Activated B cell treated with CpG ODN at 0.5 μM for 24 hours (primary cell): ENCODE measurements around the gene ARHGEF1. TPM values are rescaled to one million over a fixed set of nuclear protein-coding genes. Genes with fewer than 3 reads are reported as not detected.

ENCODE experiments used
- ATAC-seq: fragments of 200-7000 bp; cut with Tn5 transposase; one replicate; pipeline ENCODE4 v1.10.0; 2021; ENCODE audit warnings: low read depth, mild to moderate bottlenecking, moderate library complexity
- CTCF ChIA-PET: fragments of 350-600 bp; sonication (Branson Sonifier 250); formaldehyde crosslinking; loops from one replicate; lab custom pipeline; 2021; ENCODE audit warnings: antibody characterized with exemption; lab: Charles Lee
- POLR2A ChIA-PET: fragments of 350-600 bp; sonication (Branson Sonifier 250); formaldehyde crosslinking; loops from one replicate; lab custom pipeline; 2021; ENCODE audit warnings: antibody characterized with exemption; lab: Charles Lee
- DNase-seq: peaks from one replicate; pipeline ENCODE4 v3.0.0; 2022
- H3K27ac Mint-ChIP-seq: one replicate; pipeline ENCODE4 v1.8.0; 2020; ENCODE audit warnings: mixed read lengths
- H3K27me3 Mint-ChIP-seq: one replicate; pipeline ENCODE4 v1.8.0; 2021; ENCODE audit warnings: mixed read lengths
- H3K36me3 Mint-ChIP-seq: one replicate; pipeline ENCODE4 v1.8.0; 2021; ENCODE audit warnings: low read depth, mixed read lengths
- H3K4me1 Mint-ChIP-seq: one replicate; pipeline ENCODE4 v1.8.0; 2021; ENCODE audit warnings: mixed read lengths
- H3K4me3 Mint-ChIP-seq: one replicate; pipeline ENCODE4 v1.8.0; 2020; ENCODE audit warnings: mild to moderate bottlenecking, mixed read lengths
- H3K9me3 Mint-ChIP-seq: one replicate; pipeline ENCODE4 v1.8.0; 2020; ENCODE audit warnings: mixed read lengths
- intact Hi-C: fragments of 100-400 bp; cut with micrococcal nuclease; formaldehyde crosslinking; loops from one replicate; pipeline ENCODE4 v1.15.1; 2024
- total RNA-seq: library from RNA; stranded (reverse); gene quantifications from 2 replicates; pipeline ENCODE4 v1.2.3, GENCODE V29; 2022
- TF ChIP-seq, protein P1 (sequence below): fragments of 200-600 bp; IDR thresholded peaks from one replicate; pipeline ENCODE4 v1.8.0; 2022; ENCODE audit warnings: antibody characterized with exemption, mild to moderate bottlenecking

ARHGEF1 gene
- total RNA-seq, 1 donor from 2014 or later = 418 TPM

DNA sequence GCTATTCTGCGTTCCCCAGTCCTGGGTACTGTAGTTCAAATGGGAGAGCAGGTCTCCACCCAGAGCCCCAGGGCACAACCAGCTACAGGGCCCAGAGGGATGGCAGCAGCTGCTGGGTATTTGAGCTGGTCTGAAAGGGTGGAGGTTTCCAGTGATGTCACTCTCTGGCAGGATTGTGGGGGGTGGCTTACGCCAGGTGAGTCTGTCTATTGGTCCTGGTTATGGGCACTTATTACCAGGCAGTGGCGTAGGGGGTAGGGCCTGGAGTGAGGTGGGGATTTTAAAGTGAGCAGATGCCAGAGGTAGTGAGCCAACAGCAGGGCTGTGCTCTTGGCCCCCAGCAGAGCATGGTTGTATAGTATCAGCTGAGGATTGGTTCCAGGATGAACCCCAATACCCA lies 16.7 kb upstream of the ARHGEF1 start:
- CTCF ChIA-PET = no interaction called here
- Mint-ChIP-seq H3K27me3 (no peaks in the 10 kb centered on the region), H3K27ac (peak overlapping the region; percentile 59), H3K4me1 (peaks cover 83% of the 10 kb centered on the region), H3K9me3 (no peaks in the 10 kb centered on the region), H3K4me3 (no peak overlapping the region), H3K36me3 (peaks cover 85% of the 10 kb centered on the region)
- DNase-seq = no peak
- POLR2A ChIA-PET = interaction anchor here (0.7 to 2.0 kb wide), 6 partner anchors 9 to 568 kb away, joined by 3 to 10 read pairs (median 6); no protein-coding TSS in a partner anchor
- TF ChIP-seq, protein P1, sequence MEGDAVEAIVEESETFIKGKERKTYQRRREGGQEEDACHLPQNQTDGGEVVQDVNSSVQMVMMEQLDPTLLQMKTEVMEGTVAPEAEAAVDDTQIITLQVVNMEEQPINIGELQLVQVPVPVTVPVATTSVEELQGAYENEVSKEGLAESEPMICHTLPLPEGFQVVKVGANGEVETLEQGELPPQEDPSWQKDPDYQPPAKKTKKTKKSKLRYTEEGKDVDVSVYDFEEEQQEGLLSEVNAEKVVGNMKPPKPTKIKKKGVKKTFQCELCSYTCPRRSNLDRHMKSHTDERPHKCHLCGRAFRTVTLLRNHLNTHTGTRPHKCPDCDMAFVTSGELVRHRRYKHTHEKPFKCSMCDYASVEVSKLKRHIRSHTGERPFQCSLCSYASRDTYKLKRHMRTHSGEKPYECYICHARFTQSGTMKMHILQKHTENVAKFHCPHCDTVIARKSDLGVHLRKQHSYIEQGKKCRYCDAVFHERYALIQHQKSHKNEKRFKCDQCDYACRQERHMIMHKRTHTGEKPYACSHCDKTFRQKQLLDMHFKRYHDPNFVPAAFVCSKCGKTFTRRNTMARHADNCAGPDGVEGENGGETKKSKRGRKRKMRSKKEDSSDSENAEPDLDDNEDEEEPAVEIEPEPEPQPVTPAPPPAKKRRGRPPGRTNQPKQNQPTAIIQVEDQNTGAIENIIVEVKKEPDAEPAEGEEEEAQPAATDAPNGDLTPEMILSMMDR = no peak
- intact Hi-C loops = no loop called here
- no peak for ATAC-seq

DNA sequence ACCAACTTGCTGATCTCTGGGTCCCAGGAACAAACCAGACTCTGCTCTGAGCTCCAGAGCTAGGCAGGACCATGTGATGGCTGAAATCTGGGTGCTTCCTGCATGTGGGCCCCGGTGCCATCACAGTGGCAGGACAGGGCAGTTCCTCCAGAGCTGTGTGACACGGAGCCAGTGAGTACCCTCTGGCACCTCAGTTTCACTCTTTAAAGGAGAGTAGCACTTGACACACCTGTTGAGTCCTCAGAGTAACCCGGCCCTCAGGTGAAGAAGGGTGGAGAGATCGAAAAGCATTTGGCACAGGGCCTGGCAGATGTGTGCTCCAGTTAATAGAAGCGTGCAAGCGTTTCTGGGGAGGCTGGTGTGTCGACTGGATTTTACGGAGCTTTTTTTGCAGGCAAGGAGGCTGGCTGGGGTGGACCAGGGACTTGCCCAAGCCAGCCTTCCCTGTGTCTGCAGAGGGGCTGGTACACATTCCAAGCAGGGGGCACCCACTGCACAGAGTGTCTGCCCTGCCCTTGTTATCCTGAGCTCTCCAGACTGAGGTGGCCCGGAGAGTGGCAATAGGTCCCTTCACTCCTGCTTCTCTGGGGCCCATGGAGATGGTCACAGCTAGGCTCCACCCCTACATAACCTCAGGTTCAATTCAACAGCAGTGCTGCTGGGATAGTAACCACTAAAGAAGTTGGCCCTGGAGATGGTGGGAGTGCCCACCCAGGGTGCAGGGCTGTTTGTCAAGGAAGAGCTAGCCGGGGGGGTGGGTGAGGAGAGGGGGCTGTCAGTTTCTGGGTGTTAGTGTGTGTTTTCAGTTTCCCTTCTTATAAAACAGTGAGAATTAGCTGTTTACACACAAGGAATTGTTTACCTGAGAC lies 14.6 kb upstream of the ARHGEF1 start:
- no peak for ATAC-seq
- ChIA-PET POLR2A (interaction anchor here (0.6 to 11.4 kb wide), 4 partner anchors 8 to 77 kb away, joined by 3 to 258 read pairs (median 5); partner anchors contain the start of gene RPS19), CTCF (interaction anchor here (1.0 to 1.7 kb wide), 3 partner anchors 9 to 23 kb away, joined by 3 to 8 read pairs (median 6); partner anchors contain the start of gene RPS19)
- peaks cover 74% of the 10 kb centered on the region for H3K36me3 Mint-ChIP-seq
- no peak for DNase-seq
- H3K27me3 Mint-ChIP-seq = no peaks in the 10 kb centered on the region
- TF ChIP-seq, protein P1 = no peak
- intact Hi-C loops = no loop called here
- peaks cover 83% of the 10 kb centered on the region for H3K4me1 Mint-ChIP-seq
- peak overlapping the region; percentile 63 for H3K27ac Mint-ChIP-seq
- H3K4me3 Mint-ChIP-seq = no peak overlapping the region
- no peaks in the 10 kb centered on the region for H3K9me3 Mint-ChIP-seq

DNA sequence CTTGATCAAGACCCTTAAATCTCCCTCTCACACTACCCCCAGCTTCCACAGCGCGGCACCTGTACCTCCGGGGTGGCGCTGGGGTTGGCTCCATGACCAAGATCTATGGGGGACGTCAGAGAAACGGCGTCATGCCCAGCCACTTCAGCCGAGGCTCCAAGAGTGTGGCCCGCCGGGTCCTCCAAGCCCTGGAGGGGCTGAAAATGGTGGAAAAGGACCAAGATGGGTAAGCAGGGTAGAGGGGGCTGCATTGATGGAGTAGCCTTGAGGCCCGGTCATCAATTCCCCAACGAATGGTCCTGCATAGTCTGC lies 14.0 kb upstream of the ARHGEF1 start:
- Mint-ChIP-seq H3K36me3 (peaks cover 70% of the 10 kb centered on the region), H3K27ac (peak overlapping the region; percentile 41), H3K27me3 (no peaks in the 10 kb centered on the region), H3K4me3 (no peak overlapping the region), H3K9me3 (no peaks in the 10 kb centered on the region), H3K4me1 (peaks cover 86% of the 10 kb centered on the region)
- TF ChIP-seq, protein P1 = no peak
- ChIA-PET POLR2A (interaction anchor here (0.6 to 11.4 kb wide), 3 partner anchors 9 to 264 kb away, joined by 3 to 258 read pairs (median 6); partner anchors contain the start of gene RPS19), CTCF (interaction anchor here (1.0 to 1.7 kb wide), 3 partner anchors 9 to 22 kb away, joined by 3 to 8 read pairs (median 6); partner anchors contain the start of gene RPS19)
- ATAC-seq = no peak
- DNase-seq = no peak
- intact Hi-C loops = no loop called here

DNA sequence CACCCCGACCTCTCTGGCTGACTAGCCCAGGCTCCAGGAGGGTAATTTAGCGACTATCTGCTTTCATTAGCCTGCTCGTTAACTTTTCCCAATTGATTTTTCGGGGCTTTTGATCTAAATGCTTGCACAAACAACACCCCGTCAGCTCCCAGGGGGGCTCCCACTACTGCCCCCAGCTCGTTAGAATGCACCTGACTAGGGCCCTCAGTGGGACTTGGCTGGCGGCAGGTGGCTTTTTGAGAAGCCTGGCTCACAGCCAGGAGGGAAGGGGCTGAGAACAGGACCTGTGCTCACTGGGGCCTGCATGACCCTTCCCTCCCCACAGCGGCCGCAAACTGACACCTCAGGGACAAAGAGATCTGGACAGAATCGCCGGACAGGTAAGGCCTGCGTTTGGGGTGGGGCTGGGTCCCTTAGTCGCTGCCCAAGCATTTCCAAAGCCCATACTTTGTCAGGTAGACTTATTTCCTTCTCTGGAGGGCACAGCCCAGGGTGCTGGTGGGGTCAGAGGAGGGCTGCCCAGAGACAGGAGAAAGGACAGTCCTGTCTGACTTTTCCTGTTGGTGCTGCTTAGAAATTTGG lies 13.5 kb upstream of the ARHGEF1 start:
- intact Hi-C loops = no loop called here
- no peaks in the 10 kb centered on the region for H3K9me3 Mint-ChIP-seq
- peaks cover 65% of the 10 kb centered on the region for H3K36me3 Mint-ChIP-seq
- DNase-seq (no peak), ATAC-seq (no peak)
- TF ChIP-seq, protein P1 = no peak
- peak overlapping the region; percentile 80 for H3K27ac Mint-ChIP-seq
- no peaks in the 10 kb centered on the region for H3K27me3 Mint-ChIP-seq
- POLR2A ChIA-PET = interaction anchor here (0.6 to 11.4 kb wide), 5 partner anchors 9 to 263 kb away, joined by 3 to 279 read pairs (median 6); partner anchors contain the start of genes ARHGEF1 and RPS19
- no peak overlapping the region for H3K4me3 Mint-ChIP-seq
- H3K4me1 Mint-ChIP-seq = peaks cover 86% of the 10 kb centered on the region
- CTCF ChIA-PET = interaction anchor here (1.0 to 1.7 kb wide), 3 partner anchors 10 to 22 kb away, joined by 3 to 8 read pairs (median 6); partner anchors contain the start of gene RPS19
